Neural crest cell (in vitro differentiated cells): ENCODE data around the gene SPECC1. TPM values are rescaled to one million over a fixed set of nuclear protein-coding genes. Genes with fewer than 3 reads are reported as not detected.
A peak's percentile ranks its signal among the peaks of the same experiment; 100 is the strongest.
"Not testable (repeated sequence)": the region's sequence is repeated elsewhere in the genome, so short reads cannot be mapped to it uniquely, and the experiment has no call there.

Experiments used
- DNase-seq: peaks from one replicate; pipeline ENCODE4 v3.0.0; 2021; ENCODE audit warnings: low read depth, mixed read lengths, low spot score
- H3K27ac Mint-ChIP-seq: one replicate; pipeline ENCODE4 v1.8.0; 2021; ENCODE audit warnings: mild to moderate bottlenecking, mixed read lengths; ENCODE audit not compliant: unreplicated experiment
- H3K27me3 Mint-ChIP-seq: 2 replicates; pipeline ENCODE4 v1.8.0; 2021; ENCODE audit warnings: low read depth, mild to moderate bottlenecking, mixed read lengths
- H3K36me3 Mint-ChIP-seq: 2 replicates; pipeline ENCODE4 v1.8.0; 2021; ENCODE audit warnings: low read depth, mild to moderate bottlenecking, mixed read lengths
- H3K4me1 Mint-ChIP-seq: 2 replicates; pipeline ENCODE4 v1.8.0; 2021; ENCODE audit warnings: mixed read lengths
- H3K4me3 Mint-ChIP-seq: one replicate; pipeline ENCODE4 v1.8.0; 2021; ENCODE audit warnings: mild to moderate bottlenecking, mixed read lengths
- H3K9me3 Mint-ChIP-seq: 2 replicates; pipeline ENCODE4 v1.8.0; 2021; ENCODE audit warnings: mixed read lengths
- total RNA-seq: library from RNA; stranded (reverse); gene quantifications from 2 replicates; pipeline ENCODE4 v1.2.1, GENCODE V29; 2021
- TF ChIP-seq, protein P1 (sequence below): fragments of 200-600 bp; sonication (generic); conservative IDR thresholded peaks from 2 replicates; pipeline ENCODE4 v1.5.0; 2021; ENCODE audit warnings: antibody characterized with exemption, mild to moderate bottlenecking

SPECC1 gene
- total RNA-seq, 1 donor from 2014 or later: 71.0 TPM

DNA sequence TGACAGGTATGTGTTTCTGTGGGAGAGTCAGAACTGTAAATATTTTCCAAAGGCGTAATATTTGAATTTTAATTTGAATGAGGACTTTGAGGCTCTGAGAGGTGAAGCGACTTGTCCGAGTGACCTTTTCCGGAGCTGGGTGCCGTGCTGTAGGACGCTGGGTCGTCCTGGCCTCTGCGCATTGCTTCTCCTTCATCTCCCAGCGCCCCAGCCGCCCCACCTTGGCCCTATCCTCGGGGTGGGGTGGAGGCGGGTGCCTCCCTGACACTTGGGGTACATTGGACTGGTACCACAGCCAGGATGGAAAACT is 147.8 kb downstream of the SPECC1 start:
- Mint-ChIP-seq H3K27ac (peak overlapping the region; percentile 55), H3K4me1 (peaks cover 15% of the 10 kb centered on the region), H3K36me3 (peaks cover 2% of the 10 kb centered on the region), H3K27me3 (peaks cover 5% of the 10 kb centered on the region), H3K9me3 (no peaks in the 10 kb centered on the region), H3K4me3 (no peak overlapping the region)
- TF ChIP-seq, protein P1, sequence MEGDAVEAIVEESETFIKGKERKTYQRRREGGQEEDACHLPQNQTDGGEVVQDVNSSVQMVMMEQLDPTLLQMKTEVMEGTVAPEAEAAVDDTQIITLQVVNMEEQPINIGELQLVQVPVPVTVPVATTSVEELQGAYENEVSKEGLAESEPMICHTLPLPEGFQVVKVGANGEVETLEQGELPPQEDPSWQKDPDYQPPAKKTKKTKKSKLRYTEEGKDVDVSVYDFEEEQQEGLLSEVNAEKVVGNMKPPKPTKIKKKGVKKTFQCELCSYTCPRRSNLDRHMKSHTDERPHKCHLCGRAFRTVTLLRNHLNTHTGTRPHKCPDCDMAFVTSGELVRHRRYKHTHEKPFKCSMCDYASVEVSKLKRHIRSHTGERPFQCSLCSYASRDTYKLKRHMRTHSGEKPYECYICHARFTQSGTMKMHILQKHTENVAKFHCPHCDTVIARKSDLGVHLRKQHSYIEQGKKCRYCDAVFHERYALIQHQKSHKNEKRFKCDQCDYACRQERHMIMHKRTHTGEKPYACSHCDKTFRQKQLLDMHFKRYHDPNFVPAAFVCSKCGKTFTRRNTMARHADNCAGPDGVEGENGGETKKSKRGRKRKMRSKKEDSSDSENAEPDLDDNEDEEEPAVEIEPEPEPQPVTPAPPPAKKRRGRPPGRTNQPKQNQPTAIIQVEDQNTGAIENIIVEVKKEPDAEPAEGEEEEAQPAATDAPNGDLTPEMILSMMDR: no peak
- DNase-seq: no peak

DNA sequence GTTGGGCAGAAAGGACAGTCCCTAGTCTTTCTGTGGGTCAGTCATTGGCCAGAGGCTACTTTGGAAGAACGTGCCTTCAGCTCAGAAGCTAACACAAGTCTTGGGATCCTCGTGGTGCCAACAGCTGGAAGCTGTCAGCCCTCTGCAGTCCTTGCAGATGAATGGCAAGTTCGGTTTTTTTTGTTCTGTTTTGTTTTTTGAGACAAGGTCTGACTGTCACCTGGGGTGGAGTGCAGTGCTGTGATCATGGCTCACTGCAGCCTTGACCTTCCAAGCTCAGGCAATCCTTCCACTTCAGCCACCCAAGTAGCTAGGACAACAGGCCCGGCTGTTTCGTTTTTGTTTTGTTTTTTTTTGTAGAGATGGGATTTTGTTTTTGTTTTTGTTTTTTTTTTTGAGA is 149.4 kb downstream of the SPECC1 start:
- no peak for DNase-seq
- TF ChIP-seq, protein P1: no peak
- Mint-ChIP-seq H3K27me3 (peaks cover 5% of the 10 kb centered on the region), H3K9me3 (no peaks in the 10 kb centered on the region), H3K27ac (no peak overlapping the region), H3K4me3 (no peak overlapping the region), H3K4me1 (peaks cover 15% of the 10 kb centered on the region), H3K36me3 (peaks cover 2% of the 10 kb centered on the region)

DNA sequence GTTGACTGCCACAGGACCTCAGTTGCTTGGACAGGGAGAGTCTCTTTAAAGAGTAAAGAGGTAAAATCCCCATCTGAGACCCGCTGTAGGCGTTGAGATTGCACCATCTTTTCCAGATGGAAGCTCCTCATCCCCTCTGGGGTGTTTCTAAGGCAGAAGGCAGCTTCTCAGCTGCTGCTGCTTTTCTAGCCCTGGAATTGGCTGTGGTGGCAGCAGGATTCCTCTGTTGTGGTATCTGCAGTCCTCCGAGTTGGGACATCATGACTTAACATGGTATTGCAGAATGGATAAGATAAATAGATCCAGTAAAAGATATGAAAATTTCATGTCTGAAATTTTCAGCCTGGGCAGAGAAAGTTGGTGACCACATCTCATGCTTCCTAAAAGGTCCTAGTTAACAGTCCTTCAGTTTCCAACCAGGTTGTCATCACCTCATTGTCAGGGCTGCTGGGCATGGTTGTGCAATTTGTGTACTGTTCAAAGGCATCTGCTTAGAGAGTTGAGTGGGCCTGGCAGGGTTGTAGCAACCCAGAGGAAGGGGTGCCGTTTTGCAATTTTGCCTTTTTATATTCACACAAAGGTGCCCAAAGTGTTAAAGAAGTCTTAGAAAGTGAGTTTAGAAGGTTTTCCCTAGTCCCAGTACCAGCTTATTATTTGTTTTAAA is 150.4 kb downstream of the SPECC1 start:
- H3K4me3 Mint-ChIP-seq: peak overlapping the region; percentile 58

DNA sequence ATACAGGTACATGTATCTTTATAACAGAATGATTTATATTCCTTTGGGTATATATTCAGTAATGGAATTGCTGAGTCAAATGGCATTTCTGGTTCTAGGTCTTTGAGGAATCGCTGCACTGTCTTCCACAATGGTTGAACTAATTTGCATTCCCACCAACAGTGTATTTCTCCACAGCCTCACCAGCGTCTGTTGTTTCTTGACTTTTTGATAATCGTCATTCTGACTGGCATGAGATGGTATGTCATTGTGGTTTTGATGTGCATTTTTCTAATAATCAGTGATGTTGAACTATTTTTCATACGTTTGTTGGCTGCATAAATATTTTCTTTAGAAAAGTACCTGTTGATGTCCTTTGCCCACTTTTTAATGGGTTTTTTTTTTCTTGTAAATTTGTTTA is 156.4 kb downstream of the SPECC1 start:
- not testable (repeated sequence) for H3K4me1 Mint-ChIP-seq, DNase-seq, H3K4me3 Mint-ChIP-seq, H3K9me3 Mint-ChIP-seq, H3K27ac Mint-ChIP-seq, H3K27me3 Mint-ChIP-seq, H3K36me3 Mint-ChIP-seq

More for the DNA sequence above, 150.4 kb downstream of the SPECC1 start:
- Mint-ChIP-seq H3K27ac (no peak overlapping the region), H3K4me1 (peaks cover 15% of the 10 kb centered on the region), H3K27me3 (peaks cover 5% of the 10 kb centered on the region), H3K36me3 (peaks cover 2% of the 10 kb centered on the region), H3K9me3 (no peaks in the 10 kb centered on the region)
- TF ChIP-seq, protein P1: no peak
- DNase-seq: no peak

DNA sequence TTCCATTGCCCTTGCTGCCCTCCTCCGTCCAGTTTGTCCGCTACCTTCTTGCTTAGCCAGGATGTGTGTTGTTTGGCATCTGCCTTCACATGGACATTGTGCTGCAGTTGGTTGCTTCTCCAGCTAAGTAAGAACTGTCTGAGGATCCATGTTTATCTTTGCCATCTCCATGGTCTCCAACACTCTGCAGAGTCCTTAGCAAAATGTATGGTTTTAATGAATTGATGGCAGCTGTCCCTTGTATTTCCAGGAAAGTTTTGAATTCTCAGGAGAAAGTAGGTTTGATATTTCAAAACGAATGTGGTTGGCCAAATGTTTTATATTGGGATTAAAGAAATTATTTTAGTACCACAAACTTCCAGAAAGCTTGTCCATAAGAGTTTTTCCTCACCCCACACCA is 160.9 kb downstream of the SPECC1 start:
- TF ChIP-seq, protein P1: no peak
- no peak for DNase-seq
- Mint-ChIP-seq H3K36me3 (no peaks in the 10 kb centered on the region), H3K27me3 (no peaks in the 10 kb centered on the region), H3K4me1 (peaks cover 28% of the 10 kb centered on the region), H3K27ac (no peak overlapping the region), H3K4me3 (no peak overlapping the region), H3K9me3 (no peaks in the 10 kb centered on the region)

DNA sequence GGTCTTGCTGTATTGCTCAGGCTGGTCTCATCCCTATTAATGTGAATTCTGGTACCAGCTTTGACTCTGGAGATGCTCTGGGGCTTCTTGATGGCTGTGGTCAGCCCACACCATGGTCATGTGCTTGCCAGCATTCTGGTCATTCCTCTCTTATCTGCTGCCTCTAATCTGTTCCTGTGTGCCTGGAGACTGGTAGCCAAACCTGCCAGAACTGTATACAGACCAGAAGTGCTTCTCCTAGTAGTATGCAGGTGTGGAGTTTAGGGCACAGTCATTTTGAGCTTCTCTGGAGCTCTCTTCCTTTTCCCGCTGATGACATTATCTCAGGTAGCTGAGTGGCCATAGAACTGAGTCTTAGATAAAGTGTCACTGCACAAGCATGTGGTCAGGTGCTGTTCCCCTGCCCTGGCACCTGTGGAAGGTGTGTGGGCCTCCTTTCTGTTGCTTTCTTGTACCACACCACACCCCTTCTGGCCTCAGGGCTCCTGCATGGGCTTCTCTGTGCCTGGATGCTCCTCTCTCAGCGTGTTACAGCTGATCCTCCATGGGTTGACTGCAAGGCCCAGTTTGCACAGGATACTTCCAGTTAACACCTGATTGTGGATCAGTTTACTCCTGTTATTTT is 162.7 kb downstream of the SPECC1 start:
- no peak overlapping the region for H3K4me3 Mint-ChIP-seq
- TF ChIP-seq, protein P1: no peak
- no peak for DNase-seq
- no peaks in the 10 kb centered on the region for H3K9me3 Mint-ChIP-seq
- peaks cover 36% of the 10 kb centered on the region for H3K4me1 Mint-ChIP-seq
- H3K27ac Mint-ChIP-seq: no peak overlapping the region
- no peaks in the 10 kb centered on the region for H3K36me3 Mint-ChIP-seq
- no peaks in the 10 kb centered on the region for H3K27me3 Mint-ChIP-seq
